Tibial nerve (tissue), 4 donors: ENCODE data around the gene GPRC5B. TPM values are rescaled to one million over a fixed set of nuclear protein-coding genes. Genes with fewer than 3 reads are reported as not detected.

Experiments
- DNase-seq, 2 donors: peaks; one replicate each; pipeline ENCODE4 v3.0.0-alpha.2; 2019; ENCODE audit warnings: low spot score in 2 of 2
- H3K27ac ChIP-seq, 4 donors: fragments of 200-600 bp; sonication (generic) in 3 of 4; one replicate each; pipeline ENCODE4 v1.5.1; 2017 to 2019; ENCODE audit warnings: mild to moderate bottlenecking in 1 of 4
- H3K27me3 ChIP-seq, 2 donors: fragments of 200-600 bp; sonication (generic) in 1 of 2; one replicate each; pipeline versions ENCODE4 v1.5.1 to v1.6.0; 2017 to 2019
- H3K36me3 ChIP-seq, 3 donors: fragments of 200-600 bp; sonication (generic); one replicate each; pipeline ENCODE4 v1.5.1; 2018 to 2019
- H3K4me1 ChIP-seq, 4 donors: fragments of 200-600 bp; sonication (generic) in 3 of 4; one replicate each; pipeline ENCODE4 v1.5.1; 2017 to 2019
- H3K4me3 ChIP-seq, 4 donors: fragments of 200-600 bp; sonication (generic) in 3 of 4; one replicate each; pipeline ENCODE4 v1.5.1; 2017 to 2019; ENCODE audit warnings: mild to moderate bottlenecking in 1 of 4, moderate library complexity in 1 of 4
- H3K9me3 ChIP-seq, 4 donors: fragments of 200-600 bp; sonication (generic) in 3 of 4; one replicate each; pipeline ENCODE4 v1.5.1; 2017 to 2019
- EP300 ChIP-seq, 2 donors: sonication (generic); formaldehyde crosslinking; IDR thresholded peaks; one replicate each; pipeline ENCODE4 v1.6.1; 2017; ENCODE audit warnings: antibody characterized with exemption in 2 of 2, mild to moderate bottlenecking in 1 of 2
- POLR2A ChIP-seq, 2 donors: fragments of 450-650 bp; IDR thresholded peaks; one replicate each; pipeline ENCODE4 v1.6.1; 2017; ENCODE audit warnings: antibody characterized with exemption in 2 of 2, mild to moderate bottlenecking in 2 of 2, moderate library complexity in 2 of 2
- WGBS, 2 donors: methylation state at CpG; one replicate each; pipeline ENCODE4 v1.1.5; 2018; 5-methylcytosine and 5-hydroxymethylcytosine counted together
- total RNA-seq, 4 donors: library from RNA; depleted of rRNA; stranded (reverse); fragments of >200 nt; gene quantifications; one replicate each; pipeline ENCODE4 v1.1.0, GENCODE V29; 2016
- TF ChIP-seq, protein P1 (sequence below), 5 experiments: fragments of 200-600 bp in 3 of 5; fragments of 450-650 bp in 2 of 5; sonication (generic) in 3 of 5; IDR thresholded peaks; one replicate each; pipeline ENCODE4 v1.5.1; 2016 to 2019; ENCODE audit warnings: antibody characterized with exemption in 5 of 5, mild to moderate bottlenecking in 3 of 5, moderate library complexity in 2 of 5

The GPRC5B gene
- total RNA-seq, 4 donors from 2014 or later: 68.4 to 116 (median 101) TPM

DNA sequence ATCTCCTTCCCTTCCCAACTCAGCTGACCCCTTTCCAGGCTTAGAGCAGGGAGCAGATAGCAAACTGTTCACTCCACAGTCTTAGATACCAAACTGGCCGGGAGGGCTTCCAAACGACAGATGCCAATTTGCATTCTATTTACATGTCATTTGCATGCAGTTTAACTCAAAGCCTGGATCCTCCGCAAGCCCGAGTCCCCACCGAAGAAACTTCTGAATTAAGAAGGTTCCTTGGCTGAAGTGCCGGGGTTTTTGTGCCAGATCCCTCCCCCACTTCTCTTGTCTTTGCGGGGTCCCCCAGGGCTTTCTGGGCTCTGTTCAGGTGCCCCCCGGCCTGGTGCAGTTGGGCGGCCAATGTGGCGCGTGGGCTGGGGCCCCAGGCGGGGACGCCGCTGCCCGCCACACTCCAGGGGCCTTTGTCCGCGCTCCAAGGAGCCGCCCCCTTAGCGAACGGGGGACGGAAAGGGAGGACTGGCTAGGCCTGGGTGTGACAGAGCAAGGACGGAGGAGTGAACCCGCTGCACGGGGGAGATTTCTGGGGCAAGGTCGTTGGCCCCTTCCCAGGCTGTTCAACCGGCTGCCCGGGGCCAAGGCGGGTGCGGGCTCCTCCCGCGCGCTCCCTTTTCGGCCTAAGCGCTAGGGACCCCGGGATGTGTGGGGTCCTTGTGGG, 1.2 kb downstream of the GPRC5B start:
- TF ChIP-seq, protein P1, sequence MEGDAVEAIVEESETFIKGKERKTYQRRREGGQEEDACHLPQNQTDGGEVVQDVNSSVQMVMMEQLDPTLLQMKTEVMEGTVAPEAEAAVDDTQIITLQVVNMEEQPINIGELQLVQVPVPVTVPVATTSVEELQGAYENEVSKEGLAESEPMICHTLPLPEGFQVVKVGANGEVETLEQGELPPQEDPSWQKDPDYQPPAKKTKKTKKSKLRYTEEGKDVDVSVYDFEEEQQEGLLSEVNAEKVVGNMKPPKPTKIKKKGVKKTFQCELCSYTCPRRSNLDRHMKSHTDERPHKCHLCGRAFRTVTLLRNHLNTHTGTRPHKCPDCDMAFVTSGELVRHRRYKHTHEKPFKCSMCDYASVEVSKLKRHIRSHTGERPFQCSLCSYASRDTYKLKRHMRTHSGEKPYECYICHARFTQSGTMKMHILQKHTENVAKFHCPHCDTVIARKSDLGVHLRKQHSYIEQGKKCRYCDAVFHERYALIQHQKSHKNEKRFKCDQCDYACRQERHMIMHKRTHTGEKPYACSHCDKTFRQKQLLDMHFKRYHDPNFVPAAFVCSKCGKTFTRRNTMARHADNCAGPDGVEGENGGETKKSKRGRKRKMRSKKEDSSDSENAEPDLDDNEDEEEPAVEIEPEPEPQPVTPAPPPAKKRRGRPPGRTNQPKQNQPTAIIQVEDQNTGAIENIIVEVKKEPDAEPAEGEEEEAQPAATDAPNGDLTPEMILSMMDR (IDR thresholded peaks at IDR 0.05): no peak
- TF ChIP-seq POLR2A (IDR thresholded peaks at IDR 0.05) (peak in 1 of 2 donors; percentile 19), EP300 (IDR thresholded peaks at IDR 0.05) (peak in 1 of 2 donors; percentile 48)
- no peaks in the 10 kb centered on the region for H3K9me3 ChIP-seq
- peaks cover 0 to 4% (median 0%) of the 10 kb centered on the region in 3 donors for H3K36me3 ChIP-seq
- peaks cover 0 to 18% of the 10 kb centered on the region in 2 donors for H3K27me3 ChIP-seq
- peak overlapping the region; percentile 75 to 91 (median 80) for H3K27ac ChIP-seq
- WGBS, 2 donors: 0 to 1% methylated on average over 17 to 32 of the region's 35 CpGs
- H3K4me1 ChIP-seq: peaks cover 0 to 46% (median 18%) of the 10 kb centered on the region in 4 donors
- H3K4me3 ChIP-seq: peak overlapping the region; percentile 60 to 84 (median 76)
- DNase-seq: peak; percentile 23 to 44

DNA sequence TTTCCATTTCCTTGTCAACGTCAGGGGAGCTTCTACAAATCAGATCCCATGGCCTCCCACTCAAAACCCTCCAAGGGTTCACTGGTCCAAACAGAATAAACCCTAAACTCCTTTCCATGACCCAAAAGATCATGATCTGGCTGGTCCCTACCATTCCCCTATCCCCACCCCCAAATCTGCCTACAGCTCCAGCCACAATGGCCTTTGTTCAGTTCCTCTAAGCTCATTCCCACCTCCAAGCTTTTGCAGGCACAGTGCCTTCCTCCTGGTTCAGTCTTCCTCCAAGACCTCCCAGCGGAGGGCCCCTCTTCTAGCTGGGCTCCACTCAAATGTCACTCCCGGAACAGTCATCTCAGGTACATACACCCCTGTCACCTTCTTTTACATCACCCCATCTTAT, 2.0 kb downstream of the GPRC5B start:
- no peak for TF ChIP-seq POLR2A (IDR thresholded peaks at IDR 0.05)
- TF ChIP-seq, protein P1 (IDR thresholded peaks at IDR 0.05): no peak
- no peak for TF ChIP-seq EP300 (IDR thresholded peaks at IDR 0.05)
- H3K36me3 ChIP-seq: peaks cover 0 to 4% (median 0%) of the 10 kb centered on the region in 3 donors
- H3K4me1 ChIP-seq: peaks cover 0 to 46% (median 18%) of the 10 kb centered on the region in 4 donors
- H3K27me3 ChIP-seq: peaks cover 0 to 18% of the 10 kb centered on the region in 2 donors
- DNase-seq: no peak
- no peaks in the 10 kb centered on the region for H3K9me3 ChIP-seq
- peak overlapping the region; percentile 60 to 84 (median 76) for H3K4me3 ChIP-seq
- 32 to 49% methylated on average over 3 of the region's 3 CpGs for WGBS, 2 donors
- peak overlapping the region; percentile 75 to 91 (median 80) for H3K27ac ChIP-seq

DNA sequence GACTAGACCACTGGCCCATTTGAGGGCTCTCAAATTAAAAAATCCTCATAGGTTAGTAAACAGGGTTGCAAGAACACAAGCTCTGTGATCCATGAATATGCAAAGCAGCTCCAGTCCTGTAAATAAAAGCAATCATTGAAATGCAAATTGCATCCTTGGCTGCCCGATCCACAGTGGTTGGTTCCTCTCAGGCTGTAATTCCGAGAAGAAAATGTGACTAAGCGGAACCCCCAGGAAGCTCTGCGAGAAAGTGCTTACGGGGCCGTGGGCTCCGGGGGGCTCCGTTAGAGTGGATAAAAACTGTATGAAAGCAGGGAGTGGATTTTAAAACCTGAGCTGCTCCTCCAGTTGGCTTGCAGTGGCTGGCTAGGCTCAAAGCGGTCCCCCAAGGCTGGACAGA, 2.5 kb downstream of the GPRC5B start:
- Histone ChIP-seq H3K36me3 (peaks cover 0 to 4% (median 0%) of the 10 kb centered on the region in 3 donors), H3K27ac (peak overlapping the region; percentile 15 to 91 (median 76)), H3K27me3 (peaks cover 0 to 18% of the 10 kb centered on the region in 2 donors), H3K4me1 (peaks cover 0 to 46% (median 18%) of the 10 kb centered on the region in 4 donors), H3K4me3 (peak overlapping the region; percentile 60 to 84 (median 76)), H3K9me3 (no peaks in the 10 kb centered on the region)
- TF ChIP-seq EP300 (IDR thresholded peaks at IDR 0.05) (no peak), POLR2A (IDR thresholded peaks at IDR 0.05) (no peak)
- TF ChIP-seq, protein P1 (IDR thresholded peaks at IDR 0.05): no peak
- no peak for DNase-seq
- 34 to 42% methylated on average over 9 of the region's 9 CpGs for WGBS, 2 donors

DNA sequence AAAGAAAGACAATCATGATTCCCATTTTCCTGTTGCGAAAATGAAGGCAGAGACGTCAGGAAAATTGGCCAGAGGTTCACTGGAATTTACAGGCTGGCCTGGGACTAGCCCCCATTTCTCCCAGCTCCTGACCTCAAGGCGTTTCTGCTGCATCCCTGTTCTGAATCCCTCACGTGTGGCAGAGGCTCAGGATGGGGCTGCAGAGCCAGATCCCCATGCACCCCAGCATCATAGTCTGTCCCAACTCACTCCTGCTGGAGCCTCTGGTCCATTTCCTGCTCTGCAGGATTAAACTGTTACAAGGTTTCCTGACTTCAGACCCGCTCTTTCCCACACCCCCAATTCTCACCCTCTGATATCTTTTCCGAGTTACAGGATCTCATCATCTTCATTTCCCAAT, 2.9 kb downstream of the GPRC5B start:
- peaks cover 0 to 4% (median 0%) of the 10 kb centered on the region in 3 donors for H3K36me3 ChIP-seq
- peaks cover 0 to 49% (median 18%) of the 10 kb centered on the region in 4 donors for H3K4me1 ChIP-seq
- H3K27ac ChIP-seq: peak overlapping the region in 2 of 4 donors; percentile 78 to 91
- peaks cover 0 to 18% of the 10 kb centered on the region in 2 donors for H3K27me3 ChIP-seq
- DNase-seq: no peak
- 59 to 60% methylated on average over 6 of the region's 6 CpGs for WGBS, 2 donors
- no peaks in the 10 kb centered on the region for H3K9me3 ChIP-seq
- peak overlapping the region in 1 of 4 donors; percentile 84 for H3K4me3 ChIP-seq
- TF ChIP-seq EP300 (IDR thresholded peaks at IDR 0.05) (no peak), POLR2A (IDR thresholded peaks at IDR 0.05) (no peak)
- TF ChIP-seq, protein P1 (IDR thresholded peaks at IDR 0.05): no peak

DNA sequence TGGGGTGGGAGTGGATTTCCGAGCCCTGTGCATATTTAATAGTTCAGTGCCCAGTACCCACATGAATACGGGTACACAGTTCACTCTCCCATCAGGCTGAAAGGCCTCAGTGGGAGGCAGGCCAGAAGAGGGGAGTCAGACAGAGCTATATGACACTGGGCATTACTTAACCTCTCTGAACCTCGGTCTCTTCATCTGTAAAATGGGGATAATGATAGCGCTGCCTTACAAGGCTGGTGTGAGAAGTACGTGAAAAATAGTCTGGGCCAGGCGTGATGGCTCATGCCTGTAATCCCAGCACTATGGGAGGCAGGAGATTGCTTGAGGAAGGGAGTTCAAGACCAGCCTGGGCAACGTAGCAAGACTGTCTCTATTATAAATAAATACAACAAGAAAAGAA, 3.6 kb downstream of the GPRC5B start:
- 94% methylated on average over 7 of the region's 7 CpGs for WGBS, 2 donors
- no peak for DNase-seq
- Histone ChIP-seq H3K36me3 (peaks cover 0 to 4% (median 0%) of the 10 kb centered on the region in 3 donors), H3K27ac (no peak overlapping the region), H3K9me3 (no peaks in the 10 kb centered on the region), H3K4me3 (no peak overlapping the region), H3K27me3 (peaks cover 0 to 18% of the 10 kb centered on the region in 2 donors), H3K4me1 (peaks cover 0 to 49% (median 17%) of the 10 kb centered on the region in 4 donors)
- TF ChIP-seq, protein P1 (IDR thresholded peaks at IDR 0.05): no peak
- TF ChIP-seq EP300 (IDR thresholded peaks at IDR 0.05): no peak
- no peak for TF ChIP-seq POLR2A (IDR thresholded peaks at IDR 0.05)
